Testis (tissue), 3 donors: Measurements from ENCODE around the gene ITGA4. TPM values are rescaled to one million over a fixed set of nuclear protein-coding genes. Genes with fewer than 3 reads are reported as not detected.

ENCODE experiments used
- DNase-seq: peaks from one replicate; pipeline ENCODE4 v3.0.0-alpha.2; 2019
- H3K27ac ChIP-seq, 2 donors: fragments of 200-600 bp; sonication (generic); one replicate each; pipeline ENCODE4 v1.5.1; 2019
- H3K27me3 ChIP-seq: fragments of 200-600 bp; sonication (generic); one replicate; pipeline ENCODE4 v1.5.1; 2019
- H3K36me3 ChIP-seq: fragments of 200-600 bp; sonication (generic); one replicate; pipeline ENCODE4 v1.5.1; 2017; ENCODE audit warnings: low read depth; ENCODE audit errors: missing control alignments
- H3K4me1 ChIP-seq: fragments of 200-600 bp; sonication (generic); one replicate; pipeline ENCODE4 v1.5.1; 2019
- H3K4me3 ChIP-seq, 2 donors: fragments of 200-600 bp; sonication (generic); one replicate each; pipeline ENCODE4 v1.5.1; 2017 to 2019
- H3K9me3 ChIP-seq: fragments of 200-600 bp; sonication (generic); one replicate; pipeline ENCODE4 v1.5.1; 2017
- CTCF ChIP-seq, 3 experiments: fragments of 450-650 bp in 2 of 3; fragments of 200-600 bp in 1 of 3; sonication (generic) in 1 of 3; IDR thresholded peaks; one replicate each; pipeline ENCODE4 v1.5.1; 2016 to 2019; ENCODE audit warnings: antibody characterized with exemption in 3 of 3, mild to moderate bottlenecking in 2 of 3, moderate library complexity in 1 of 3
- POLR2A ChIP-seq: fragments of 450-650 bp; IDR thresholded peaks from one replicate; pipeline ENCODE4 v1.6.1; 2017; ENCODE audit warnings: antibody characterized with exemption, mild to moderate bottlenecking, moderate library complexity
- WGBS, 2 donors: methylation state at CpG; one replicate each; pipeline ENCODE4 v1.1.5; 2018; 5-methylcytosine and 5-hydroxymethylcytosine counted together
- intact Hi-C: fragments of 100-400 bp; cut with DNase I; formaldehyde crosslinking; loops from one replicate; pipeline ENCODE4 v1.15.1; 2023; ENCODE audit warnings: low total_unique reads
- polyA plus RNA-seq: library from polyadenylated mRNA; stranded (reverse); fragments of 350-450 nt; fragmentation: Illumina TruSeq; extraction: RNeasy Lipid Tissue Mini Kit (QIAGEN cat#74804); gene quantifications from one replicate; pipeline ENCODE4 v1.2.3, GENCODE V29; 2014; ENCODE audit warnings: low read depth, low replicate concordance; ENCODE audit not compliant: insufficient read depth
- total RNA-seq, 2 donors: library from RNA; depleted of rRNA; stranded (reverse); fragments of >200 nt; gene quantifications; one replicate each; pipeline ENCODE4 v1.2.3, GENCODE V29; 2016

ITGA4 gene
- total and polyA plus RNA-seq, 3 donors from 2014 or later: 1.6 to 3.8 (median 1.7) TPM

DNA sequence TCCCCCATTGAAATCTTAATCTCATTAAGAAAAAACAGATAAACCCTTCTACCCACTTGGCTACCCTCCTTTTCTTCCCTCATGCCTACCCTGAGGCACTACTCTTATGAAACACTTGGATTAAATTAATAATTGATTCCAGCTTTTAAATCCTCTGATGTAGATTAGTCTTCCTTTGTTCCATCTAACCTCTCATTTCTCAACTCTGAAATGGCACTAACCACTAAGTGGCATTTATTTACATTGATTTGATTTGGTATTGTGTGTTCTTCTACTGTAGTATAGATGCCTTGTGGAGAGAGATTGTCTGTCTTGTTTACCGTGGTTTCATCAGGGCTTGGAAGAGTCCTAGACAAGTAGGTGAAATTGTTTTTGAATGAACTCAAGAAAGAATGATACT lies 26.7 kb downstream of the ITGA4 start:
- H3K36me3 ChIP-seq: no peaks in the 10 kb centered on the region
- WGBS, 2 donors: 92 to 100% methylated on average over 1 of the region's 1 CpG
- H3K27ac ChIP-seq: no peak overlapping the region
- H3K4me3 ChIP-seq: no peak overlapping the region
- no peak for DNase-seq
- intact Hi-C loops: no loop called here
- no peaks in the 10 kb centered on the region for H3K4me1 ChIP-seq
- no peaks in the 10 kb centered on the region for H3K9me3 ChIP-seq
- no peak for TF ChIP-seq CTCF (IDR thresholded peaks at IDR 0.05)
- no peak for TF ChIP-seq POLR2A
- H3K27me3 ChIP-seq: no peaks in the 10 kb centered on the region

- H3K27me3 ChIP-seq: no peaks in the 10 kb centered on the region
- 75 to 84% methylated on average over 5 of the region's 5 CpGs for WGBS, 2 donors
- intact Hi-C loops: no loop called here
- no peak overlapping the region for H3K4me3 ChIP-seq
- H3K4me1 ChIP-seq: no peaks in the 10 kb centered on the region
- DNase-seq: no peak
- no peaks in the 10 kb centered on the region for H3K9me3 ChIP-seq
- no peak overlapping the region for H3K27ac ChIP-seq
- H3K36me3 ChIP-seq: no peaks in the 10 kb centered on the region
- TF ChIP-seq POLR2A: no peak
- no peak for TF ChIP-seq CTCF (IDR thresholded peaks at IDR 0.05)
Observed at GRCh38 chr2:181484851-181485637, 27.9 kb downstream of the ITGA4 start.

GRCh38 chr2:181485638-181485946 lies 28.4 kb downstream of the ITGA4 start:
- intact Hi-C loops: no loop called here
- Histone ChIP-seq H3K4me3 (no peak overlapping the region), H3K9me3 (no peaks in the 10 kb centered on the region), H3K4me1 (no peaks in the 10 kb centered on the region), H3K27me3 (no peaks in the 10 kb centered on the region), H3K27ac (no peak overlapping the region), H3K36me3 (no peaks in the 10 kb centered on the region)
- WGBS, 2 donors: 44 to 59% methylated on average over 3 of the region's 3 CpGs
- DNase-seq: no peak
- TF ChIP-seq POLR2A (no peak), CTCF (IDR thresholded peaks at IDR 0.05) (no peak)

GRCh38 chr2:181499231-181499630 lies 42.0 kb downstream of the ITGA4 start:
- 91 to 94% methylated on average over 4 of the region's 4 CpGs for WGBS, 2 donors
- Histone ChIP-seq H3K36me3 (no peaks in the 10 kb centered on the region), H3K4me1 (no peaks in the 10 kb centered on the region), H3K4me3 (no peak overlapping the region), H3K27ac (no peak overlapping the region), H3K27me3 (no peaks in the 10 kb centered on the region), H3K9me3 (no peaks in the 10 kb centered on the region)
- DNase-seq: no peak
- intact Hi-C loops: no loop called here
- TF ChIP-seq POLR2A (no peak), CTCF (IDR thresholded peaks at IDR 0.05) (no peak)

DNA sequence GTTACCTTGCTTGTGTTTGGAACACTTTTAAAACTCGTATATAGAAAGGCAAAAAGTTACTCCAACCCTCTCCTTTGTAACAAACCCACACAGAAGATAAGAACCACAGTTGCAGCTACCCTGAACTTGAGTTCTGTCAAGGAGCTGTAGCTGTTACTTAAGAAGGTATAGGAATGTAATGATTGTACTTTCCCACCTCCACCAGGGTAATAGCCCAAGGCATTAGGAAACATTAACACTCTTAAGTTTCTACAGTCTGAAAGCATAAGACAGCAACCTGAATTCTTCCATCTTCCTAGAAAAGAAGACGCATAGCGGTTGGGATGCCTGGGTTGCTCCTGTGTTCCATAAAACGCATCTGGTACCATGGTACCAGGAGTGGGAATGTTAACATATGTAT lies 43.0 kb downstream of the ITGA4 start:
- Histone ChIP-seq H3K36me3 (no peaks in the 10 kb centered on the region), H3K27me3 (no peaks in the 10 kb centered on the region), H3K4me3 (no peak overlapping the region), H3K9me3 (no peaks in the 10 kb centered on the region), H3K27ac (no peak overlapping the region), H3K4me1 (no peaks in the 10 kb centered on the region)
- DNase-seq: no peak
- 81 to 82% methylated on average over 4 of the region's 4 CpGs for whole genome bisulfite sequencing, 2 donors
- intact Hi-C loops: no loop called here
- TF ChIP-seq POLR2A (no peak), CTCF (IDR thresholded peaks at IDR 0.05) (no peak)
